ENCODE results near the gene PHLDA3.

Gene PHLDA3

DNA sequence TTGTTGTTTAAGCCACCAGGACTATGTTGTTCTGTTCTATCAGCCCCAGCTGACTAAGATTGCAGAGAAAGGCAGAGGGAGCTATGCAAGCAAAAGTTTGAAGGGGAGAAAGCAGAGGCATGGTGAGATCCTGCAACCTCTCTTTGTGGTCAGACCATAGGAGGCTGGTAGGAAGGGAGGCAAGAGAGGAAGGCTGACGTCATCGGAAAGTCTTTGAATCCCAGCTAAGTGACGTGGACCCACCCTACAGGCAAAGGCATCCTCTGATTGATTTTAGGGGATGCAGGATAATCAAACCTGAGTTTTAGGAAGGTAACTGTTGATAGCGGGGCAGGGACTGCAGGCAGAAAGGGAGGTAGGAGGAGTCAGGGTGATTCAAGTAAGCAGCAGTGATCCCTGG, 24.2 kb downstream of the PHLDA3 start:
- H3K9me3 ChIP-seq (ENCODE audit: control insufficient read depth, insufficient read depth, low read length), result no peaks in the 10 kb centered on the region
- H3K4me3 ChIP-seq (ENCODE audit: low read length), result no peak overlapping the region
- no peaks in the 10 kb centered on the region for H4K20me1 ChIP-seq (ENCODE audit: control insufficient read depth, insufficient read depth, low read depth, low read length)
- TF ChIP-seq, protein P1, sequence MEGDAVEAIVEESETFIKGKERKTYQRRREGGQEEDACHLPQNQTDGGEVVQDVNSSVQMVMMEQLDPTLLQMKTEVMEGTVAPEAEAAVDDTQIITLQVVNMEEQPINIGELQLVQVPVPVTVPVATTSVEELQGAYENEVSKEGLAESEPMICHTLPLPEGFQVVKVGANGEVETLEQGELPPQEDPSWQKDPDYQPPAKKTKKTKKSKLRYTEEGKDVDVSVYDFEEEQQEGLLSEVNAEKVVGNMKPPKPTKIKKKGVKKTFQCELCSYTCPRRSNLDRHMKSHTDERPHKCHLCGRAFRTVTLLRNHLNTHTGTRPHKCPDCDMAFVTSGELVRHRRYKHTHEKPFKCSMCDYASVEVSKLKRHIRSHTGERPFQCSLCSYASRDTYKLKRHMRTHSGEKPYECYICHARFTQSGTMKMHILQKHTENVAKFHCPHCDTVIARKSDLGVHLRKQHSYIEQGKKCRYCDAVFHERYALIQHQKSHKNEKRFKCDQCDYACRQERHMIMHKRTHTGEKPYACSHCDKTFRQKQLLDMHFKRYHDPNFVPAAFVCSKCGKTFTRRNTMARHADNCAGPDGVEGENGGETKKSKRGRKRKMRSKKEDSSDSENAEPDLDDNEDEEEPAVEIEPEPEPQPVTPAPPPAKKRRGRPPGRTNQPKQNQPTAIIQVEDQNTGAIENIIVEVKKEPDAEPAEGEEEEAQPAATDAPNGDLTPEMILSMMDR (IDR thresholded peaks at IDR 0.05; ENCODE audit: low read depth, low read length, poor library complexity, severe bottlenecking), result no peak
- no peak for TF ChIP-seq EZH2phosphoT487 (IDR thresholded peaks at IDR 0.05; ENCODE audit: borderline replicate concordance, low read length)
- H3K4me1 ChIP-seq (ENCODE audit: control insufficient read depth, low read length), result peaks cover 8% of the 10 kb centered on the region
- H3K9me2 ChIP-seq (replicated peaks; ENCODE audit: control insufficient read depth, low read length), result no peaks in the 10 kb centered on the region
- no peaks in the 10 kb centered on the region for H3K36me3 ChIP-seq (ENCODE audit: control insufficient read depth, low read length)
- H3K4me2 ChIP-seq (ENCODE audit: low read length), result no peak overlapping the region
- H3K27ac ChIP-seq (ENCODE audit: low read depth, low read length), result no peak overlapping the region
- no peaks in the 10 kb centered on the region for H3K79me2 ChIP-seq (ENCODE audit: control insufficient read depth, low read length)
- peaks cover 22% of the 10 kb centered on the region for H3K27me3 ChIP-seq (ENCODE audit: control insufficient read depth, low read length)
- no peaks in the 10 kb centered on the region for H3F3A ChIP-seq (ENCODE audit: control insufficient read depth, insufficient read depth)

DNA sequence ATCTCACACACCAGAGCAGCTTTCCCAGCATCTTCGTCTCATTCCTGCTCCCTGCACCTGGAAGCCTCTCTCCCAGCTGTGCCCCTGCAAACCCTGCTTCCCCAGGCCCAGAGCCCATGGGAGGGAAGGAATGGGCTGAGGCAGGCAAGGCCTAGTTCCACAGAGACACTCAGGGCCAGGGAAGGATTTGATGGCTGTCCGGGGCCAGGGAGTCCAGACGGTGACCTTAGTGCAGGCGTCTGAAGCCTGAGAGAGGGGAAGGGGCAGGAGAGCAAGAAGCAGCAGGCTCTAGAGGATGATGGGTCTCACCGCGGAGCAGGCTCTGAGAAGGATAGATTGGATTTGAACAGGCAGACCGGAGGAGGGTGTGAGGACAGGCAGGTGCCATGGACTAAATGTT, 25.2 kb downstream of the PHLDA3 start:
- Histone ChIP-seq H3K79me2 (ENCODE audit: control insufficient read depth, low read length) (no peaks in the 10 kb centered on the region), H3K4me3 (ENCODE audit: low read length) (no peak overlapping the region), H4K20me1 (ENCODE audit: control insufficient read depth, insufficient read depth, low read depth, low read length) (no peaks in the 10 kb centered on the region), H3K27ac (ENCODE audit: low read depth, low read length) (no peak overlapping the region), H3K27me3 (ENCODE audit: control insufficient read depth, low read length) (peaks cover 22% of the 10 kb centered on the region), H3K4me1 (ENCODE audit: control insufficient read depth, low read length) (peaks cover 11% of the 10 kb centered on the region), H3K36me3 (ENCODE audit: control insufficient read depth, low read length) (no peaks in the 10 kb centered on the region), H3F3A (ENCODE audit: control insufficient read depth, insufficient read depth) (no peaks in the 10 kb centered on the region), H3K9me3 (ENCODE audit: control insufficient read depth, insufficient read depth, low read length) (no peaks in the 10 kb centered on the region), H3K9me2 (replicated peaks; ENCODE audit: control insufficient read depth, low read length) (no peaks in the 10 kb centered on the region), H3K4me2 (ENCODE audit: low read length) (no peak overlapping the region)
- TF ChIP-seq, protein P1 (IDR thresholded peaks at IDR 0.05; ENCODE audit: low read depth, low read length, poor library complexity, severe bottlenecking), result no peak

DNA sequence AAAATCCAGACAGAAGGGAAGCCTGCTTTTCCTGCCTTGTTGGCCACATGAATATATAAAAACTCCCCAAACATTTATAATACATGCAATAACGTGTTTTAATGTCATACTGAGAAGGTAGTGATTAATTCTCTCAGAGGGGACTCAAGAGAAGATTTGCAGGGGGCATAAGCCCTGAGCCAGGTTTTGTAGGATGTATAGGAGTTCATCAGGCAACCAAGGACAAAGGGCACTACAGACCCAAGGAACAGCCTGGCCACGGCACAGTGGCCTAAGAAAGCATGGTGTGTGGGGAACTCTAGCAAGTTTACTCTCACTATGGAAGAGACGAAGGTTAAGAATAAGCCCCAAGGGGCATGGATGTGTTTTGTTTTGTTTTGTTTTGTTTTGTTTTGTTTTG, 32.0 kb downstream of the PHLDA3 start:
- Histone ChIP-seq H3K4me3 (ENCODE audit: low read length) (no peak overlapping the region), H3K27ac (ENCODE audit: low read depth, low read length) (no peak overlapping the region), H3K9me2 (replicated peaks; ENCODE audit: control insufficient read depth, low read length) (no peaks in the 10 kb centered on the region), H3K4me1 (ENCODE audit: control insufficient read depth, low read length) (peaks cover 7% of the 10 kb centered on the region), H4K20me1 (ENCODE audit: control insufficient read depth, insufficient read depth, low read depth, low read length) (no peaks in the 10 kb centered on the region), H3F3A (ENCODE audit: control insufficient read depth, insufficient read depth) (no peaks in the 10 kb centered on the region), H3K9me3 (ENCODE audit: control insufficient read depth, insufficient read depth, low read length) (no peaks in the 10 kb centered on the region), H3K79me2 (ENCODE audit: control insufficient read depth, low read length) (no peaks in the 10 kb centered on the region), H3K27me3 (ENCODE audit: control insufficient read depth, low read length) (peaks cover 17% of the 10 kb centered on the region), H3K4me2 (ENCODE audit: low read length) (no peak overlapping the region), H3K36me3 (ENCODE audit: control insufficient read depth, low read length) (no peaks in the 10 kb centered on the region)
- TF ChIP-seq, protein P1 (IDR thresholded peaks at IDR 0.05; ENCODE audit: low read depth, low read length, poor library complexity, severe bottlenecking), result no peak
- TF ChIP-seq EZH2phosphoT487 (IDR thresholded peaks at IDR 0.05; ENCODE audit: borderline replicate concordance, low read length), result no peak

DNA sequence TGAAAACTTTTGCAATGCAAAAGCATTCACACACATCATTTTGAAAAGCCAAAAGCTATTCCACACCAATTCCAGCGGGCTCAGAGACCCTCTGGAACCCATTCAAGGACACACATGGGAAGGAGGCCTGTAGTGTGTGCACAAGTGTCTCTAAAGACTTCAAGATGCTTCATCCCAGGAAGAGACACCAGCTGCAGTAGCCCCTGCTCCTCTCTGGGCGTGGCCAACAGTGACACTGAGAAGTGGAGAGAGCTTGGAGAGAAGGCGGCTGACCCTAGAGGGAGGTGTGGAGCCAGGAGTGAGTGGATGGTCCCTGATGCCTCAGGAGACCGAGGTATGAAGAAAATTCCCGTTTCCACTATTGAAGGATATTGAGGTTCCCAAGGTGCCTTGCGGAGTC, 32.6 kb downstream of the PHLDA3 start:
- H3K4me3 ChIP-seq (ENCODE audit: low read length), result no peak overlapping the region
- H3K9me2 ChIP-seq (replicated peaks; ENCODE audit: control insufficient read depth, low read length), result no peaks in the 10 kb centered on the region
- peaks cover 12% of the 10 kb centered on the region for H3K27me3 ChIP-seq (ENCODE audit: control insufficient read depth, low read length)
- no peak overlapping the region for H3K27ac ChIP-seq (ENCODE audit: low read depth, low read length)
- no peaks in the 10 kb centered on the region for H3F3A ChIP-seq (ENCODE audit: control insufficient read depth, insufficient read depth)
- H4K20me1 ChIP-seq (ENCODE audit: control insufficient read depth, insufficient read depth, low read depth, low read length), result no peaks in the 10 kb centered on the region
- no peaks in the 10 kb centered on the region for H3K36me3 ChIP-seq (ENCODE audit: control insufficient read depth, low read length)
- TF ChIP-seq, protein P1 (IDR thresholded peaks at IDR 0.05; ENCODE audit: low read depth, low read length, poor library complexity, severe bottlenecking), result no peak
- no peak for TF ChIP-seq EZH2phosphoT487 (IDR thresholded peaks at IDR 0.05; ENCODE audit: borderline replicate concordance, low read length)
- peaks cover 7% of the 10 kb centered on the region for H3K4me1 ChIP-seq (ENCODE audit: control insufficient read depth, low read length)
- H3K79me2 ChIP-seq (ENCODE audit: control insufficient read depth, low read length), result no peaks in the 10 kb centered on the region
- H3K9me3 ChIP-seq (ENCODE audit: control insufficient read depth, insufficient read depth, low read length), result no peaks in the 10 kb centered on the region
- H3K4me2 ChIP-seq (ENCODE audit: low read length), result no peak overlapping the region

Measured in DOHH2 (cell line).